ENCODE measurements around the gene PDZD8. TPM values are rescaled to one million over a fixed set of nuclear protein-coding genes. Genes with fewer than 3 reads are reported as not detected.
A peak's percentile ranks its signal among the peaks of the same experiment; 100 is the strongest.

Gene PDZD8
- total RNA-seq, 2 donors from 2014 or later: 18.4 to 29.6 TPM

DNA sequence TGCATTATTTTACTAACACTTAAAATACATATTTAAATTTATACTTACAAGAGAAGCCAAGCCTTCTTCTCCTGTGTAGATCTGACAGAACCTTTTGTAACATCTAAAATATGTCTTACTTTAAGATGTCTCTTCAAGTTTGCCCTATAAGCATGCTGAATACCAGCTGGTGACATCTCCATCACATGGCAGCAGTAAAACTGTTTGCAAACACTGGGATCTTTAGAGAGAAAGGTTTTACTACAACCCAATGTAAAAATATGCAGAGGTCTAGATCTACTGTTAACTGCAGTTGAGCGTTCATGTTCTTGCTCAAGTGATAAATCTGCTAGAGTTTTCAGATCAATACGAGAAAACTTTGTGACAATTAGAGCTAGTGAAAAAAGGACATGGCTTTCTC lies 23.2 kb downstream of the PDZD8 start:
- H3K27me3 Mint-ChIP-seq: no peaks in the 10 kb centered on the region
- ATAC-seq (no peak), DNase-seq (no peak)
- no peak overlapping the region for H3K4me3 Mint-ChIP-seq
- H3K36me3 Mint-ChIP-seq (ENCODE audit: low read depth): no peaks in the 10 kb centered on the region
- no peaks in the 10 kb centered on the region for H3K9me3 ChIP-seq (ENCODE audit: control insufficient read depth, low read length, poor library complexity, severe bottlenecking)
- peak overlapping the region; percentile 22 for H3K27ac Mint-ChIP-seq
- peaks cover 45% of the 10 kb centered on the region for H3K4me1 Mint-ChIP-seq

DNA sequence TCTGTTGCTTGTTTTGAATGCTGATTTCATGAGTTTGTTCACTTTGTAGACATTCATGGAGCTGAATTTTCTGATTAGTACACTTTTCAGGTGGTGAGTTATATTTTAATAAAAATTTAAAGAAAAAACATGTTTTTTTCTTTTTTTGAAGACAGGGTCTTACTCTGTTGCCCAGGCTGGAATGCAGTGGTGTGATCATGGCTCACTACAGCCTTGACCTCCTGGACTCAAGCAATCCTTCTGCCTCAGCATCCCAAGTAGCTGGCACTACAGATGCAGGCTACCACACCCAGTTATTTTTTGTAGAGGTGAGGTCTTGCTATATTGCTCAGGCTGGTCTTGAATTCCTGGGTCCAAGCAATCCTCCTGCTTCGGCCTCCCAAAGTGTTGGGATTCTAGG lies 23.7 kb downstream of the PDZD8 start:
- Mint-ChIP-seq H3K4me1 (peaks cover 47% of the 10 kb centered on the region), H3K4me3 (no peak overlapping the region), H3K36me3 (ENCODE audit: low read depth) (no peaks in the 10 kb centered on the region), H3K27ac (peak overlapping the region; percentile 57), H3K27me3 (no peaks in the 10 kb centered on the region)
- DNase-seq (no peak), ATAC-seq (no peak)
- no peaks in the 10 kb centered on the region for H3K9me3 ChIP-seq (ENCODE audit: control insufficient read depth, low read length, poor library complexity, severe bottlenecking)

DNA sequence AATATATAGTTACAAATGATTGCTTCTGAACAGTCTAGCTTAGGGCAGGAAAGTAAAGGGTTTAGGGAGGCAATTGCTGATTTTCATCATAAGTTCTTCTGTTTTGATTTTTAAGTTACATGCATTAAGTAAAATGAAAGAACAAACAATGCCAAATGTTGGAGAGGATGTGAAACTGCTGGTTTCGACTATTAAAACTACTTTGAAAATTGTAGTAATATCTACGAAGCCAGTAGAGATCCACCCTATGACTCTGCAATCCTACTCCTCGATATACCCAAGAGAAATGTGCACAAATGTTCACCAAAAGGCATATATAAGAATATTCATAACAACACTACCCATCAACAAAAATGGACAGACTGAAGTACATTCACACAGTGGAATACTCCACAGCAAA lies 24.3 kb downstream of the PDZD8 start:
- Mint-ChIP-seq H3K27me3 (no peaks in the 10 kb centered on the region), H3K4me3 (no peak overlapping the region), H3K4me1 (peaks cover 50% of the 10 kb centered on the region), H3K36me3 (ENCODE audit: low read depth) (no peaks in the 10 kb centered on the region), H3K27ac (peak overlapping the region; percentile 57)
- ATAC-seq (no peak), DNase-seq (no peak)
- H3K9me3 ChIP-seq (ENCODE audit: control insufficient read depth, low read length, poor library complexity, severe bottlenecking): no peaks in the 10 kb centered on the region

DNA sequence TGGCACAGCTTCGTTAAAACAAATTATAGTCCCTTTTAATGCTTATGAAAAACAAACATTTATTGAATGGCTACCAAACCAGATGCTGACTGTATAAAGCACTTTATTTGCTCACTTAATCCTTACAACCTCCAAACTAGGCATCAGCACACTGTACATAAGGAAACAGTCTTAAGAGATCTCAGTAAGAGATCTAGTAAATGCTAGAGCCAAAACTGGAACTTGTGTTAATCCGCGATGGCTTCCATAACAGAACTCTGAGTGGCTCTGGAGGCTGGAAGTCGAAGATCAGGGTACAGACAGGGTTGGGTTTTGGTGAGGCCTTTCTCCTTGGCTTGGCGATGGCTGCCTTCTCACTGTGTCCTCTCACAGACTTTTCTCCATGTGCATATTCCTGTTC lies 27.0 kb downstream of the PDZD8 start:
- no peak for DNase-seq
- Mint-ChIP-seq H3K36me3 (ENCODE audit: low read depth) (no peaks in the 10 kb centered on the region), H3K4me1 (peaks cover 46% of the 10 kb centered on the region), H3K4me3 (no peak overlapping the region), H3K27me3 (no peaks in the 10 kb centered on the region), H3K27ac (no peak overlapping the region)
- no peak for ATAC-seq
- no peaks in the 10 kb centered on the region for H3K9me3 ChIP-seq (ENCODE audit: control insufficient read depth, low read length, poor library complexity, severe bottlenecking)

DNA sequence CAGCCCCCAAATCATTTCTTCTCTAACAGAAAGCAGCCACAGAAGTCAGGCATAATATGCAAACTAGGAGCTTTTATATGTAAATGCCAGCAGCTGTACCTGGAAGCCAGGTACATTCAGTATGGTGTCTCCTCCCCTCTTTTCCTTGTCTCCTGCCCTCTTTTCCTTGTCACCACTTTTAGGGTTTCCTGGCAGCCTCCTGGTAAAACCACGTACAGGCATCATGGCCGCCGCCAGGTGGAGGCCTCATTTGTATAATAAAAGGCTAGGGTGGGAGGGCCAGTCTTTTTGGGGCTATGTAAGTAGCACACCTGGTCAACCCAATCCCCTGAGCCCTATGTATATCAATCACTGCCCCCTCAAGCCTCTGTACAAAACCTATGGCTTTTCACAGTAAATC lies 28.7 kb downstream of the PDZD8 start:
- H3K9me3 ChIP-seq (ENCODE audit: control insufficient read depth, low read length, poor library complexity, severe bottlenecking): no peaks in the 10 kb centered on the region
- Mint-ChIP-seq H3K27ac (no peak overlapping the region), H3K4me1 (peaks cover 45% of the 10 kb centered on the region), H3K4me3 (no peak overlapping the region), H3K27me3 (no peaks in the 10 kb centered on the region), H3K36me3 (ENCODE audit: low read depth) (peaks cover 3% of the 10 kb centered on the region)
- ATAC-seq (no peak), DNase-seq (no peak)

DNA sequence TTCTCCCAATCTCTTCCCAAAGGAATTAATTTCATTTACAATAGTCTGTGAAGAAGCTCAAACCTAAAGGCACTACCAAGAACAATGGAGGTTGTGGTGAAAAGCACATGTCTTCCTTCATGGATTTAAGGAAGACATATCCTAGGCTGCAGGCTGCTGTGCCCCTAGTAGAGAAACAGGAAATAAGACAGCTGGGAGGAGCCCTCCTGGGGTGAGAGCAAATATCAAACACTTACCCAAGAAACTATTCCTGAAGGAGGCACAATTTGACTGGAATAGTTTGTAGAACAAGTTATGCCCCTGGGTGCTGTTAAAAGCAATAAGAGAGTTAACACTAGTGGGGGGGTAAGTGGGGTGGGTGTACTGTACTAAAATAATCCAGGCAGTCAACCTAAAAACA lies 30.1 kb downstream of the PDZD8 start:
- H3K4me3 Mint-ChIP-seq: no peak overlapping the region
- peaks cover 3% of the 10 kb centered on the region for H3K36me3 Mint-ChIP-seq (ENCODE audit: low read depth)
- H3K4me1 Mint-ChIP-seq: peaks cover 43% of the 10 kb centered on the region
- peak overlapping the region; percentile 19 for H3K27ac Mint-ChIP-seq
- H3K9me3 ChIP-seq (ENCODE audit: control insufficient read depth, low read length, poor library complexity, severe bottlenecking): no peaks in the 10 kb centered on the region
- no peak for ATAC-seq
- no peak for DNase-seq
- no peaks in the 10 kb centered on the region for H3K27me3 Mint-ChIP-seq

DNA sequence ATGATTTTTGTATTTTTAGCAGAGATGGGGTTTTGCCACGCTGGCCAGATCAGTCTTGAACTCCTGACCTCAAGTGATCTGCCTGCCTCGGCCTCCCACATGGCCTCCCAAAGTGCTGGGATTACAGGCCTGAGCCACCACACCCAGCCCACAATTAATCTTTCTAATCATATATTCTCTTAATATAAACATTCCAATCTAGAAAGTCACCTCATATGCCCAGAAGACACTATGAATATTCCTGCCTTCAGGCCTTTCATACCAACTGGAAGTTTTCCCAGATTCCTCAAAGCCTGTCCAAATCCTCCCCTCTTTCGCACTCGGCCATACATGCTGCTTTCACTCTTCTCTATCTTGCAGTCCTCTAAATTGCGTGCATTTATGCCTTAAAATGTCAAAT lies 32.6 kb downstream of the PDZD8 start:
- no peak for ATAC-seq
- Mint-ChIP-seq H3K36me3 (ENCODE audit: low read depth) (peaks cover 6% of the 10 kb centered on the region), H3K4me3 (no peak overlapping the region), H3K27ac (peak overlapping the region; percentile 24), H3K4me1 (peaks cover 45% of the 10 kb centered on the region), H3K27me3 (no peaks in the 10 kb centered on the region)
- no peaks in the 10 kb centered on the region for H3K9me3 ChIP-seq (ENCODE audit: control insufficient read depth, low read length, poor library complexity, severe bottlenecking)
- no peak for DNase-seq

DNA sequence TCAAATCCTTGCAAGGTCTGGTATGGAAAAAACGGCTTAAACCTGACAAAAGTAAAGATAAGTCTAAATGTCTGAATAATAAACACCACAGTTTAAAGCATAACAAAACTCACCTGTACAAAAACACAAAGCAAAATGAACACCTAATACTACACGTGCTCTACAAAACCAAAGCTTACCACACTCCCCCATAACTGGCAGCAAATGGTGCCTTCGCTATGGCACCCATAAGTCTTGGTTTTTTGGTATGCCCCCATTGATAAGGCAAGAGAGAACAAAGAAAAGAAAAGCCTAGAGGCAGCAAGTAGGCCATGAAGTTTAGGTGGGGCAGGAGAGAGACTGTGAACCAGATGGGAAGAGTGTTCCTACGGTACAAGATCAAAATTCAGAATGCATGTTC lies 34.2 kb downstream of the PDZD8 start:
- Mint-ChIP-seq H3K27me3 (no peaks in the 10 kb centered on the region), H3K27ac (no peak overlapping the region), H3K4me1 (peaks cover 36% of the 10 kb centered on the region), H3K36me3 (ENCODE audit: low read depth) (peaks cover 6% of the 10 kb centered on the region), H3K4me3 (no peak overlapping the region)
- no peak for ATAC-seq
- H3K9me3 ChIP-seq (ENCODE audit: control insufficient read depth, low read length, poor library complexity, severe bottlenecking): no peaks in the 10 kb centered on the region
- no peak for DNase-seq

DNA sequence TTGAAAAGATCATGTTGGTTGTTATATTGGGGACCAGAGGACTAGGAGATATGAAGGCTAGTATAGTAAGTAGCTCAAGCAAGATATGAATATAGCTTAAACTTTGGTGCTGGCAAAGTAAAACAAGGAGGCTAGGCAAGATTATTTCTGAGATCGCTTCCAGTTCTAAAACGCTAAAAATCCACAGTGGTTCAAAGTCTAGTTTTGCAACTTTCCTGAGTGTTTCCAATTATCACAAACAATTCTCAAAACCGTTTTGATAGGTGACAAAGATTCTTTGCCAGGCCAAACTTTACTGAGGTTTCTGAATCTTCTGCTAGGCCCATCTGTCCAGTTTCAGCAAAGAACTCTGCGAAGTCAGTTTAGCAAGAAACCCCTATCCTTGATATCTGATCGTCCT lies 35.3 kb downstream of the PDZD8 start:
- no peak for ATAC-seq
- DNase-seq: no peak
- no peaks in the 10 kb centered on the region for H3K9me3 ChIP-seq (ENCODE audit: control insufficient read depth, low read length, poor library complexity, severe bottlenecking)
- Mint-ChIP-seq H3K4me3 (no peak overlapping the region), H3K27ac (no peak overlapping the region), H3K27me3 (no peaks in the 10 kb centered on the region), H3K4me1 (peaks cover 27% of the 10 kb centered on the region), H3K36me3 (ENCODE audit: low read depth) (peaks cover 9% of the 10 kb centered on the region)

DNA sequence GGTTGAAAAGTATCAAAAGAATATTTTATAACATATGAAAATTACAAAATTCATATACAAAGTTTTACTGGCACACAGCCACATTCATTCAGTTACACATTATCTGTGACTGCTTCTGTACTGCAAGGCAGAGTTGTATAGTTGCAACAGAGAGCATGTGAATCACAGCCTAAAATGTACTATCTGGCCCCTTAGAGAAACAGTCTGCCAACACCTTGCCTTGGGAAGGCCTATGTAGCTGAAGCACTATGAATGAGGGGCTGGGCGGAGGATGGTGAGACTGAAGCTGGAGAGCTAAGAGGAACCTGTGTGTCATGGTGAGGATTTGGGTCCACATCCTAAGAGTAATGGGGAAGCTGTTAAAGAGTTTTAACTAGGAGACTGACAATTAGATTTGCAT lies 35.7 kb downstream of the PDZD8 start:
- Mint-ChIP-seq H3K4me1 (peaks cover 26% of the 10 kb centered on the region), H3K27ac (no peak overlapping the region), H3K27me3 (no peaks in the 10 kb centered on the region), H3K4me3 (no peak overlapping the region), H3K36me3 (ENCODE audit: low read depth) (peaks cover 9% of the 10 kb centered on the region)
- no peaks in the 10 kb centered on the region for H3K9me3 ChIP-seq (ENCODE audit: control insufficient read depth, low read length, poor library complexity, severe bottlenecking)
- ATAC-seq (no peak), DNase-seq (no peak)

DNA sequence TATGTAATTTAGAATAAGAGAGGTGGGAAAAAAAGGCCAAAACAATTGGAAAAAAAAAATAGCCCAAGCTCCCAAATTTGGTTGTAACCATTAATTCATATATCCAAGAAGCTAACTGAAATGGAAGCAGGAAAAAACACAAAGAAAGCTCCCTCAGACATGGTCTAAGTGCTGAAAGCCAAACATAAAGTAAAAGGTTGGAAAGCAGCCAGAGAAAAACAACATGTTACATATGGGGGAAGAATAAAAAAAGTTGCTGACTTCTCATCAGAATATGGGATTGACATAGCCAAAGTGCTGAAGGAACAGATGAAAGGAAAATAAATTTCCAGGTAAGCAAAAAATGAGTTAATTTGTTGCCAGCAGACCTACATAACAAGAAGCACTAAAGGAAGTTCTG lies 40.3 kb downstream of the PDZD8 start:
- ATAC-seq (no peak), DNase-seq (no peak)
- Mint-ChIP-seq H3K4me1 (peaks cover 20% of the 10 kb centered on the region), H3K27ac (no peak overlapping the region), H3K27me3 (no peaks in the 10 kb centered on the region), H3K36me3 (ENCODE audit: low read depth) (peaks cover 5% of the 10 kb centered on the region), H3K4me3 (no peak overlapping the region)
- no peaks in the 10 kb centered on the region for H3K9me3 ChIP-seq (ENCODE audit: control insufficient read depth, low read length, poor library complexity, severe bottlenecking)

DNA sequence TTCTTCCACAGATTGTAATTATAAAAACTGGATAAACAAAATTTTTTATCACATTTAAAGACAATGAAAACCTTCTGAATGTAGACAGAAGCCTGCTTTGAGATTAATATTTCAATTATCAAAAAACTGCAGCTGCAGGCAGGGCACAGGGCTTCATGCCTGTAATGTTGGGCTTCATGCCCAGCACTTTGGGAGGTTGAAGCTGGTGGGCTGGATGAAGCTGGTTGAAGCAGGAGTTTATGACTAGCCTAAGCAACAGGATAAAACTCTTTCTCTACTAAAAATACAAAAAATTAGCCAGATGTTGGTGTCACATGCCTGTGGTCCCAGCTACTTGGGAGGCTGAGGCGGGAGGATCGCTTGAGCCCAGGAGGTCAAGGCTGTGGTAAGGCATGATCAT lies 41.2 kb downstream of the PDZD8 start:
- Mint-ChIP-seq H3K4me1 (peaks cover 17% of the 10 kb centered on the region), H3K36me3 (ENCODE audit: low read depth) (peaks cover 2% of the 10 kb centered on the region), H3K27me3 (no peaks in the 10 kb centered on the region), H3K27ac (no peak overlapping the region), H3K4me3 (no peak overlapping the region)
- ATAC-seq (no peak), DNase-seq (no peak)
- no peaks in the 10 kb centered on the region for H3K9me3 ChIP-seq (ENCODE audit: control insufficient read depth, low read length, poor library complexity, severe bottlenecking)

DNA sequence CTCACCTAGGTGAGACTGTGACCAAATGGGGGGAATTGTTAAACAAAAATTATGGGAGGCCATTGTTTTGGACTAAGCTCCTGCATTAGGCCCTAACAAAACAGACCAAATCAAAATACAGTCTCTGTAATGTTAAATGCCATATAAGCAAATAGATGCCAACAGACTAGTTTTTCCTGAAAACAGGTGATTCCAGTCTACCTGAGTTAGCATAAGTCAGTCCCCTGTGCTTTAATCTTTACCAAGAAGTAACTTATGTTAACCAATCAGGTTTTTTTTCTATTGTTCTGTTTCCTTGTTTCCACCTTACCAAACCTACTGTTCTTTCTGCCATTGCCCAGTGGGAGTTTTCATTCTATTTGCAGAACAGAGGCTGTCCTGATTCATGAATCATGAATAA lies 48.0 kb downstream of the PDZD8 start:
- H3K4me3 Mint-ChIP-seq: no peak overlapping the region
- peaks cover 26% of the 10 kb centered on the region for H3K4me1 Mint-ChIP-seq
- no peak overlapping the region for H3K27ac Mint-ChIP-seq
- peaks cover 4% of the 10 kb centered on the region for H3K36me3 Mint-ChIP-seq (ENCODE audit: low read depth)
- ATAC-seq: no peak
- H3K9me3 ChIP-seq (ENCODE audit: control insufficient read depth, low read length, poor library complexity, severe bottlenecking): no peaks in the 10 kb centered on the region
- H3K27me3 Mint-ChIP-seq: no peaks in the 10 kb centered on the region
- no peak for DNase-seq

DNA sequence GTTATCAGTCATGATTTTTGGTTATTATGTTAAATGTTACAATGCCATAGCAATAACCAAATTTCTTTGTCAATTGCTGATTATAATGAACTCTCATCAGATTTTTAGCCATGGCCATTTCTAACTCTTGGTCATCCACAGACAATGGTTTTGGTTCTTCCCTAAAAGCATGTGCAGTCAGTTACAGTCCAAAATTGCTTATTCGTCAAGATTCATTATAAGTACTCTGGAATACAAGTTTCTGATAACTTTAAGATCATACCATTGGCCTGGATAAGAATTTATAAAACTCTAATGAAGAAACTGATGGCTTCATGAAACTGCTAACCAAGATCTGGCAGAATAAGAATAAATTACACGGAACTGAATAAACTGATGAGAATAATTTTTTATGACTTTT lies 50.9 kb downstream of the PDZD8 start:
- H3K27me3 Mint-ChIP-seq: no peaks in the 10 kb centered on the region
- H3K27ac Mint-ChIP-seq: no peak overlapping the region
- H3K36me3 Mint-ChIP-seq (ENCODE audit: low read depth): peaks cover 4% of the 10 kb centered on the region
- peaks cover 12% of the 10 kb centered on the region for H3K4me1 Mint-ChIP-seq
- no peaks in the 10 kb centered on the region for H3K9me3 ChIP-seq (ENCODE audit: control insufficient read depth, low read length, poor library complexity, severe bottlenecking)
- DNase-seq (no peak), ATAC-seq (no peak)
- no peak overlapping the region for H3K4me3 Mint-ChIP-seq

DNA sequence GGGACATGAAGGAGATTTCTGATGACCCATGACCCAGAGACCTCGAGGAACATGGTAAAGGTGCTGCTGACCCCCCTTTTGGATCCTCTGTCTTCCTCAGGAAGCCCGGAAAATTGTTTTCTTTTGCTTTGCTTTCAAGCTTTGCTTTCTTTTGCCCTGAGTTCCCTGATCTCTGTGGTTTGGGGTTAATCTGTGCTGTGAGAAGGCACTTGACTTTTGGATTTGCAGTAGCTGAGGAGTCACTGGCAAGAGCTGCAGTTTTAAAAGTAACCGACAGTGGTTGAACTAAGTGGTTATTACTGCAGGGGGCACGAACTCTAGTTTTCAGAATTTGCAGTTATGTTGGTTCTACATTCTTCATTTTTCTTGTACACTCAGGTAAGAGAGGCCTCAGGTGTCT lies 53.0 kb downstream of the PDZD8 start:
- ATAC-seq: no peak
- H3K36me3 Mint-ChIP-seq (ENCODE audit: low read depth): peaks cover 7% of the 10 kb centered on the region
- H3K27me3 Mint-ChIP-seq: no peaks in the 10 kb centered on the region
- H3K4me1 Mint-ChIP-seq: peaks cover 16% of the 10 kb centered on the region
- no peaks in the 10 kb centered on the region for H3K9me3 ChIP-seq (ENCODE audit: control insufficient read depth, low read length, poor library complexity, severe bottlenecking)
- no peak overlapping the region for H3K4me3 Mint-ChIP-seq
- H3K27ac Mint-ChIP-seq: no peak overlapping the region
- no peak for DNase-seq

Measured in T-helper 17 cell (primary cell).